22Rv1 (cell line): ENCODE data around the gene ZNF846.

ENCODE experiments used
- ZFX ChIP-seq: fragments of 450-650 bp; IDR thresholded peaks from 2 replicates; pipeline ENCODE4 v1.6.1; 2017; ENCODE audit warnings: antibody characterized with exemption, borderline replicate concordance
- TF ChIP-seq, protein P1 (sequence below): fragments of 450-650 bp; IDR thresholded peaks from 2 replicates; pipeline ENCODE4 v1.5.1; 2017; ENCODE audit warnings: mild to moderate bottlenecking

DNA sequence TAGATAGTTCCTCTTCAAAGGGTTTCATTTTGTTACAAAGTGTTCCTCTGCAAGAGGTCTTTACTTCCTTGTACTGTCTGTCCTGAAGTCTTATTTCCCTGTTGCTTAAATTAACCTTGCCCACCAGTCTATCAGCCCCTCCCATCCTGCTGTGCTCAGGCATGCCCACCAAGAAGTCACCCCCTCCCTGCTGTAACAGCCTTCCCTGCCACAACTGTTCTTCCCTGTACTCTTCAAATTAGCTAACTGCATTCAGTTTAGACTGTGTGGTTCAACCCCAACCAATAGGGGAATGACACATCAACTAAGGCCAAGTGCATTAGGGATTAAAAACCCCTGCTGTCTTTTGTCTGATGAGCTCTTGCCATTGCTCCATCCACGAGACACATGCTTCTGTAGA lies 59.2 kb downstream of the ZNF846 start:
- TF ChIP-seq, protein P1, sequence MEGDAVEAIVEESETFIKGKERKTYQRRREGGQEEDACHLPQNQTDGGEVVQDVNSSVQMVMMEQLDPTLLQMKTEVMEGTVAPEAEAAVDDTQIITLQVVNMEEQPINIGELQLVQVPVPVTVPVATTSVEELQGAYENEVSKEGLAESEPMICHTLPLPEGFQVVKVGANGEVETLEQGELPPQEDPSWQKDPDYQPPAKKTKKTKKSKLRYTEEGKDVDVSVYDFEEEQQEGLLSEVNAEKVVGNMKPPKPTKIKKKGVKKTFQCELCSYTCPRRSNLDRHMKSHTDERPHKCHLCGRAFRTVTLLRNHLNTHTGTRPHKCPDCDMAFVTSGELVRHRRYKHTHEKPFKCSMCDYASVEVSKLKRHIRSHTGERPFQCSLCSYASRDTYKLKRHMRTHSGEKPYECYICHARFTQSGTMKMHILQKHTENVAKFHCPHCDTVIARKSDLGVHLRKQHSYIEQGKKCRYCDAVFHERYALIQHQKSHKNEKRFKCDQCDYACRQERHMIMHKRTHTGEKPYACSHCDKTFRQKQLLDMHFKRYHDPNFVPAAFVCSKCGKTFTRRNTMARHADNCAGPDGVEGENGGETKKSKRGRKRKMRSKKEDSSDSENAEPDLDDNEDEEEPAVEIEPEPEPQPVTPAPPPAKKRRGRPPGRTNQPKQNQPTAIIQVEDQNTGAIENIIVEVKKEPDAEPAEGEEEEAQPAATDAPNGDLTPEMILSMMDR: no peak
- TF ChIP-seq ZFX: no peak
